GM23248 (cell line): ENCODE data around the gene C2CD4A. TPM values are rescaled to one million over a fixed set of nuclear protein-coding genes. Genes with fewer than 3 reads are reported as not detected.
"Not testable (repeated sequence)": the region's sequence is repeated elsewhere in the genome, so short reads cannot be mapped to it uniquely, and the experiment has no call there.

Experiments used
- DNase-seq: peaks from one replicate; pipeline ENCODE4 v3.0.0-alpha.2; 2015
- H2AFZ ChIP-seq: fragments of 200-600 bp; sonication (generic); 2 replicates; pipeline ENCODE4 v1.6.1; 2016; ENCODE audit warnings: antibody characterized with exemption
- H3F3A ChIP-seq: fragments of 200-600 bp; sonication (generic); 2 replicates; pipeline ENCODE4 v1.6.1; 2016; ENCODE audit warnings: mild to moderate bottlenecking, antibody characterized with exemption, mixed run types; ENCODE audit not compliant: insufficient read depth
- H3K27ac ChIP-seq: fragments of 200-600 bp; sonication (generic); 2 replicates; pipeline ENCODE4 v1.5.1; 2016; ENCODE audit warnings: mild to moderate bottlenecking
- H3K27me3 ChIP-seq: fragments of 200-600 bp; sonication (generic); replicated peaks from 2 replicates; pipeline ENCODE4 v1.6.1; 2016; ENCODE audit warnings: mild to moderate bottlenecking; ENCODE audit not compliant: insufficient read depth
- H3K36me3 ChIP-seq: fragments of 200-600 bp; sonication (generic); 2 replicates; pipeline ENCODE4 v1.6.1; 2016; ENCODE audit warnings: low read depth, mild to moderate bottlenecking
- H3K4me1 ChIP-seq: fragments of 200-600 bp; sonication (generic); 2 replicates; pipeline ENCODE4 v1.6.1; 2016; ENCODE audit warnings: mild to moderate bottlenecking; ENCODE audit not compliant: insufficient read depth
- H3K4me2 ChIP-seq: fragments of 200-600 bp; sonication (generic); one replicate; pipeline ENCODE4 v1.6.1; 2016; ENCODE audit warnings: mild to moderate bottlenecking; ENCODE audit not compliant: unreplicated experiment
- H3K4me3 ChIP-seq: fragments of 200-600 bp; sonication (generic); 2 replicates; pipeline ENCODE4 v1.5.1; 2016; ENCODE audit warnings: mild to moderate bottlenecking
- H3K79me2 ChIP-seq: fragments of 200-600 bp; sonication (generic); 2 replicates; pipeline ENCODE4 v1.6.1; 2016; ENCODE audit warnings: mild to moderate bottlenecking; ENCODE audit not compliant: insufficient read depth
- H3K9ac ChIP-seq: fragments of 200-600 bp; sonication (generic); 2 replicates; pipeline ENCODE4 v1.6.1; 2016; ENCODE audit warnings: mild to moderate bottlenecking
- H3K9me2 ChIP-seq: fragments of 200-600 bp; sonication (generic); 2 replicates; pipeline ENCODE4 v1.6.1; 2016; ENCODE audit warnings: mixed run types, mild to moderate bottlenecking, moderate library complexity; ENCODE audit not compliant: insufficient read depth
- H3K9me3 ChIP-seq: fragments of 200-600 bp; sonication (generic); one replicate; pipeline ENCODE4 v1.6.1; 2017; ENCODE audit warnings: low read depth
- H4K20me1 ChIP-seq: fragments of 200-600 bp; sonication (generic); 2 replicates; pipeline ENCODE4 v1.6.0; 2016; ENCODE audit not compliant: insufficient read depth
- EZH2 ChIP-seq: fragments of 200-600 bp; sonication (generic); IDR thresholded peaks from 2 replicates; pipeline ENCODE4 v1.6.1; 2018; ENCODE audit warnings: antibody characterized with exemption, mild to moderate bottlenecking; ENCODE audit not compliant: insufficient read depth, poor library complexity, severe bottlenecking
- EZH2phosphoT487 ChIP-seq: fragments of 200-600 bp; sonication (generic); IDR thresholded peaks from 2 replicates; pipeline ENCODE4 v1.6.1; 2018; ENCODE audit warnings: antibody characterized with exemption, moderate library complexity, mild to moderate bottlenecking, low read depth; ENCODE audit not compliant: insufficient read depth
- WGBS, 2 experiments: methylation state at CpG; one replicate each; pipeline ENCODE4 v1.1.6; 2015 to 2017; ENCODE audit warnings: low lambda C conversion rate in 2 of 2, low coverage in 1 of 2; ENCODE audit errors: missing lambda C conversion rate in 2 of 2; 5-methylcytosine and 5-hydroxymethylcytosine counted together
- in situ Hi-C: fragments of 300-500 bp; cut with MboI; formaldehyde crosslinking; loops from 2 replicates; pipeline ENCODE4 v1.15.0; 2020
- polyA plus RNA-seq: library from polyadenylated mRNA; unstranded; fragments of >200 nt; fragmentation: Nextera tagmentation; extraction: Ambion mirVana; gene quantifications from 2 replicates; pipeline ENCODE4 v1.2.1, GENCODE V29; 2016
- total RNA-seq: library from RNA; depleted of rRNA; stranded (reverse); fragments of >200 nt; shearing (Covaris generic); gene quantifications from 2 replicates; pipeline ENCODE4 v1.2.3, GENCODE V29; 2014

The C2CD4A gene
- total and polyA plus RNA-seq, 2 experiments from 2014 or later, result not detected

- no peak overlapping the region for H3K9ac ChIP-seq
- no peaks in the 10 kb centered on the region for H3K27me3 ChIP-seq
- no peaks in the 10 kb centered on the region for H3K9me2 ChIP-seq
- no peak overlapping the region for H3K4me2 ChIP-seq
- H3K4me1 ChIP-seq, result no peaks in the 10 kb centered on the region
- no peak for TF ChIP-seq EZH2phosphoT487
- no peak for TF ChIP-seq EZH2
- H4K20me1 ChIP-seq, result no peaks in the 10 kb centered on the region
- no peaks in the 10 kb centered on the region for H3F3A ChIP-seq
- DNase-seq, result no peak
- peaks cover 39% of the 10 kb centered on the region for H3K79me2 ChIP-seq
- no peaks in the 10 kb centered on the region for H3K9me3 ChIP-seq
- no peak overlapping the region for H3K27ac ChIP-seq
- in situ Hi-C loops, result no loop called here
- 0 out of 2 replicates have a peak, but pooled peaks cover under 1% of the 10 kb centered on the region for H3K36me3 ChIP-seq
- no peak overlapping the region for H3K4me3 ChIP-seq
- WGBS, 2 experiments, result 76 to 77% methylated on average over 5 of the region's 5 CpGs
- no peak overlapping the region for H2AFZ ChIP-seq
Observed at GRCh38 chr15:62046078-62046743, 20.6 kb upstream of the C2CD4A start.

GRCh38 chr15:62047282-62047827, 19.4 kb upstream of the C2CD4A start:
- H3K9ac ChIP-seq, result no peak overlapping the region
- no peak overlapping the region for H3K4me3 ChIP-seq
- H3K9me3 ChIP-seq, result no peaks in the 10 kb centered on the region
- 66 to 81% methylated on average over 2 of the region's 2 CpGs for WGBS, 2 experiments
- no peaks in the 10 kb centered on the region for H3K27me3 ChIP-seq
- H3K4me2 ChIP-seq, result no peak overlapping the region
- no peaks in the 10 kb centered on the region for H4K20me1 ChIP-seq
- no peak overlapping the region for H2AFZ ChIP-seq
- TF ChIP-seq EZH2phosphoT487, result no peak
- TF ChIP-seq EZH2, result no peak
- no peaks in the 10 kb centered on the region for H3K36me3 ChIP-seq
- no peak for DNase-seq
- H3K27ac ChIP-seq, result no peak overlapping the region
- in situ Hi-C loops, result no loop called here
- no peaks in the 10 kb centered on the region for H3K4me1 ChIP-seq
- no peaks in the 10 kb centered on the region for H3F3A ChIP-seq
- no peaks in the 10 kb centered on the region for H3K9me2 ChIP-seq
- H3K79me2 ChIP-seq, result peaks cover 51% of the 10 kb centered on the region

- H4K20me1 ChIP-seq, in situ Hi-C loops, H3K4me3 ChIP-seq, H3K4me1 ChIP-seq, H3K27ac ChIP-seq, H3K36me3 ChIP-seq, H3K27me3 ChIP-seq, H3K9me2 ChIP-seq, DNase-seq, H3K9me3 ChIP-seq, H3F3A ChIP-seq, H3K4me2 ChIP-seq, H2AFZ ChIP-seq, H3K9ac ChIP-seq: not testable (repeated sequence)
- peaks cover 60% of the 10 kb centered on the region for H3K79me2 ChIP-seq
- WGBS, 2 experiments, result 84 to 96% methylated on average over 4 of the region's 4 CpGs
Observed at GRCh38 chr15:62048254-62048653, 18.5 kb upstream of the C2CD4A start.

DNA sequence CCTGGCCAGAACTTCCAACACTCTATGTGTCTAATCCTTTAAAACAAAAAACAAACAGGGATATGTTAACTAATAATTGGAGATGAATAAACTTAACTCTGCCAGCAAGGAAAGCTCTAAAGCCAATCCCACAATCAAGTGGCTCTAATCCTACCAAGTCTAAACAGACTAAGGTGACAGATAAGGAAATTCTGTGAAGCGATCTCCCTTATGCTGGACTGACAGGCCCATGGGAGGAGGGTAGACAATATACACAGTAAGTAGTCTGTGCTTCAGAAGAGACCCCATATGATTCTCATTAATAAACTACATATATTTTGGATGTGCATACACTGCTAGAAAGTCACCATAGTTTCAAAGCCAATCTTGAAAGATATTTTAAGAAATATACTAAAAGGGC, 16.7 kb upstream of the C2CD4A start:
- H3K27ac ChIP-seq, result no peak overlapping the region
- H3F3A ChIP-seq, result no peaks in the 10 kb centered on the region
- H3K9ac ChIP-seq, result no peak overlapping the region
- no peak overlapping the region for H3K4me3 ChIP-seq
- 100% methylated on average over 1 of the region's 1 CpG for WGBS, 2 experiments
- DNase-seq, result no peak
- in situ Hi-C loops, result no loop called here
- H3K27me3 ChIP-seq, result no peaks in the 10 kb centered on the region
- no peaks in the 10 kb centered on the region for H3K9me3 ChIP-seq
- no peaks in the 10 kb centered on the region for H3K36me3 ChIP-seq
- no peak for TF ChIP-seq EZH2phosphoT487
- TF ChIP-seq EZH2, result no peak
- H3K9me2 ChIP-seq, result no peaks in the 10 kb centered on the region
- no peaks in the 10 kb centered on the region for H3K4me1 ChIP-seq
- no peak overlapping the region for H2AFZ ChIP-seq
- peaks cover 78% of the 10 kb centered on the region for H3K79me2 ChIP-seq
- no peak overlapping the region for H3K4me2 ChIP-seq
- no peaks in the 10 kb centered on the region for H4K20me1 ChIP-seq
